K562 (cell line): ENCODE results near the gene RBM28.

Experiments
- CHD2 ChIP-seq: IDR thresholded peaks from 2 replicates; pipeline ENCODE4 v1.6.1; 2011; ENCODE audit warnings: low read depth, low read length
- CTCF ChIP-seq, 3 experiments: IDR thresholded peaks in 2 of 3; conservative IDR thresholded peaks in 1 of 3; 2 replicates each; pipeline ENCODE4 v1.5.1; 2011 to 2012; ENCODE audit warnings: low read length in 3 of 3, mild to moderate bottlenecking in 3 of 3, control low read depth in 2 of 3, improper control_type of control experiment in 1 of 3, inconsistent platforms in 1 of 3, low read depth in 1 of 3, mixed read lengths in 1 of 3, moderate library complexity in 1 of 3; ENCODE audit not compliant: insufficient read depth in 2 of 3
- ESRRA ChIP-seq: fragments of 450-650 bp; IDR thresholded peaks from 2 replicates; pipeline ENCODE4 v1.6.1; 2014; ENCODE audit warnings: low read depth, mild to moderate bottlenecking, moderate library complexity, borderline replicate concordance
- GABPA ChIP-seq: fragments of 200-800 bp; sonication (Bioruptor generic); conservative IDR thresholded peaks from 2 replicates; pipeline ENCODE4 v1.6.1; 2016; ENCODE audit warnings: low read depth, missing genetic modification characterization, missing compliant biosample characterization
- HMBOX1 ChIP-seq: sonication (generic); IDR thresholded peaks from 2 replicates; pipeline ENCODE4 v1.6.1; 2016
- IRF1 ChIP-seq: sonication (generic); formaldehyde crosslinking; IDR thresholded peaks from 2 replicates; pipeline ENCODE4 v1.8.0; 2022; ENCODE audit warnings: missing genetic modification reagents, mild to moderate bottlenecking, borderline replicate concordance
- MAFF ChIP-seq: IDR thresholded peaks from 2 replicates; pipeline ENCODE4 v1.6.1; 2012; ENCODE audit warnings: low read length, improper control_type of control experiment
- MXI1 ChIP-seq: IDR thresholded peaks from 2 replicates; pipeline ENCODE4 v1.6.1; 2011; ENCODE audit warnings: low read depth, mild to moderate bottlenecking, improper control_type of control experiment, low read length
- POLR2A ChIP-seq: fragments of 450-650 bp; conservative IDR thresholded peaks from 2 replicates; pipeline ENCODE4 v1.6.1; 2016
- RHOXF2B ChIP-seq: fragments of 250-450 bp; sonication (Bioruptor Pico); conservative IDR thresholded peaks from 2 replicates; pipeline ENCODE4 v1.5.1; 2021
- TAF7 ChIP-seq: fragments of 450-650 bp; IDR thresholded peaks from 2 replicates; pipeline ENCODE4 v1.6.1; 2016; ENCODE audit warnings: missing genetic modification characterization, missing compliant biosample characterization
- ZBTB7A ChIP-seq: IDR thresholded peaks from 2 replicates; pipeline ENCODE4 v1.6.1; 2011; ENCODE audit warnings: low read depth, mild to moderate bottlenecking, low read length, moderate library complexity, borderline replicate concordance; ENCODE audit not compliant: control insufficient read depth
- ZNF699 ChIP-seq: fragments of 250-450 bp; sonication (Bioruptor Pico); IDR thresholded peaks from 2 replicates; pipeline ENCODE4 v1.8.0; 2021; ENCODE audit warnings: mild to moderate bottlenecking, moderate library complexity; ENCODE audit not compliant: insufficient replicate concordance
- TF ChIP-seq, protein P1 (sequence below): fragments of 150-350 bp; conservative IDR thresholded peaks from 2 replicates; pipeline ENCODE4 v1.6.1; 2014; ENCODE audit warnings: low read length

DNA sequence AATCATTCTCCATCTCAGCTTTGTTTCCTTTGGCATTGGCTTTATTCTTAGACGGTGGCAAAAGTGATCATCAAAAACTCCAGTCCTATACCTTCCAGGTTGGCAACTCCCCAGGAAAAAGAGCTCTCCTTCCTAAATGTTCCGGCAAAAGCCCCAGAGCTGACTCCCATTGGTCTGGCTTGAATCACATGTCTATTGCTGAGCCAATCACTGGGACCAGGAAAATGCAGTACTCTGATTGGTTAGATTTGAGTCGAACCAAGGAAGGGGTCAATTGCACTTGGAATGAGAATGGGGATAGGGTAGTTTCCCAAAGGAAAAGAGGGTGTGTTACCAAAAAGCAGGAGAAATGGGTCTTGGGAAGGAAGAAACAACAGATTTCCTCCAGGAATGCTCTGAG, 80.3 kb downstream of the RBM28 start:
- TF ChIP-seq, protein P1, sequence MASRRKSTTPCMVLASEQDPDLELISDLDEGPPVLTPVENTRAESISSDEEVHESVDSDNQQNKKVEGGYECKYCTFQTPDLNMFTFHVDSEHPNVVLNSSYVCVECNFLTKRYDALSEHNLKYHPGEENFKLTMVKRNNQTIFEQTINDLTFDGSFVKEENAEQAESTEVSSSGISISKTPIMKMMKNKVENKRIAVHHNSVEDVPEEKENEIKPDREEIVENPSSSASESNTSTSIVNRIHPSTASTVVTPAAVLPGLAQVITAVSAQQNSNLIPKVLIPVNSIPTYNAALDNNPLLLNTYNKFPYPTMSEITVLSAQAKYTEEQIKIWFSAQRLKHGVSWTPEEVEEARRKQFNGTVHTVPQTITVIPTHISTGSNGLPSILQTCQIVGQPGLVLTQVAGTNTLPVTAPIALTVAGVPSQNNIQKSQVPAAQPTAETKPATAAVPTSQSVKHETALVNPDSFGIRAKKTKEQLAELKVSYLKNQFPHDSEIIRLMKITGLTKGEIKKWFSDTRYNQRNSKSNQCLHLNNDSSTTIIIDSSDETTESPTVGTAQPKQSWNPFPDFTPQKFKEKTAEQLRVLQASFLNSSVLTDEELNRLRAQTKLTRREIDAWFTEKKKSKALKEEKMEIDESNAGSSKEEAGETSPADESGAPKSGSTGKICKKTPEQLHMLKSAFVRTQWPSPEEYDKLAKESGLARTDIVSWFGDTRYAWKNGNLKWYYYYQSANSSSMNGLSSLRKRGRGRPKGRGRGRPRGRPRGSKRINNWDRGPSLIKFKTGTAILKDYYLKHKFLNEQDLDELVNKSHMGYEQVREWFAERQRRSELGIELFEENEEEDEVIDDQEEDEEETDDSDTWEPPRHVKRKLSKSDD, result no peak
- no peak for TF ChIP-seq TAF7 (tag)
- TF ChIP-seq IRF1, result no peak
- no peak for TF ChIP-seq RHOXF2B
- TF ChIP-seq CHD2, result no peak
- TF ChIP-seq MXI1, result no peak
- TF ChIP-seq MAFF, result no peak
- no peak for TF ChIP-seq GABPA (tag)
- TF ChIP-seq ZBTB7A, result no peak
- TF ChIP-seq ZNF699 (CRISPR knock-in tag), result no peak
- no peak for TF ChIP-seq HMBOX1
- no peak for TF ChIP-seq CTCF (IDR thresholded peaks at IDR 0.05 in 2 of 3, conservative IDR thresholded peaks at IDR 0.05 in 1 of 3; ENCODE audit: insufficient read depth in 2 of 3, low read depth in 1 of 3, low read length in 3 of 3)
- TF ChIP-seq POLR2A, result no peak
- TF ChIP-seq ESRRA, result no peak
